Midbrain (tissue), 1 donor: ENCODE data around the gene UTF1.
"Not testable (repeated sequence)": the region's sequence is repeated elsewhere in the genome, so short reads cannot be mapped to it uniquely, and the experiment has no call there.

Source experiments
- DNase-seq: peaks from one replicate; lab custom pipeline; 2025; lab: John Stamatoyannopoulos, UW

Gene UTF1

DNA sequence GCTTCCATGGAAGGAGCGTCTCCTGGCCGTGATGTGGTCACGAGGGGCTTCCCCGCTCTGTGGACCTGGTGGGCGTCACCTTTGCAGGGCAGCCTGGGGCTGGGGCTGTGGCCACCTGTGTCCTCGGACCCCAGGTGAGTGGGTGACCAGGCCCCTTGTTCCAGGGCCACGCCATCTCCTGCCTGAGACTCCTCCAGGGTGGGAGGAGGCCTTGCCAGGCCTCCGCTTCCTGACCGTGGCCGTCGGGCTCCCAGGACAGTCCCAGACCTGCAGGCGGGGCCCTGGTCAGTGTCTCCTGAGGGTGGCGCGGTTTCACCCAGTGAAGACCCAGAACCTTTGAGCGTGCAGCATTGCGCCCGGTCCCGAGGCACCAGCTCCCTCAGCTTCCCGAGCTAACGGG is 20.4 kb upstream of the UTF1 start:
- DNase-seq = no peak

DNA sequence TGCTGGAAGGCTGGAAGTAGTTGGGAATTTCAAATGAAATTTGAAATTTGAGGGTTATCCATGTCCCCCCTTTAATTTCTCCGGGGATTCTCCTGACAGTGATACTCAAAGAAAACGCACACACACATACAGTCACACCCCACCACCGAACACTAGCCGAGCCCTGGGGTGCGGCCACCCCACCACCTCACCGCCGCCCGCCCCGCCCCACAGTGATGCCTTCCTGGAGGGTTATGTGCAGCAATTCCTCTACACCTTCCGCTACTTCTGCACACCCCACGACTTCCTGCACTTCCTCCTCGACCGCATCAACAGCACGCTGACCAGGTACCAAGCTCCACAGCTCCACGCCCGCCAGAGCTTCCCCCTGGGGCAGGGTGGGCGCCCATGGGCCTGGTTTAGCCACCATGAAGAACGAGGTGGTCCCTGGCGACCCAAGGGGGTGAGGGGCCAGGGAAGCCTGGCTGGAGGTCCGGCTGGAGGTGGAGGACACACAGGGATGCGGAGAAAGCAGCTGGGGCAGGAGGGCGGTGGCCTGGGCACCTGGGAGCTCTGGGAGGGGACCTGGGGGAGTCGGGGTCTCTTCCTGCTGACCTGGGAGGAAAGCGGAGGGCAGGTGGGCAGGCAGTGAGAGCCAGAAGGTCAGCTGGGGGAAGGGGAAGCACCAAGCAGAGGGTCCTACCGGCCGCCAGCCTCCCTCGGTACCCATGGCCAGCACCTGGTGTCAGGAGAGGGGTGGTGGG is 19.4 kb upstream of the UTF1 start:
- no peak for DNase-seq

DNA sequence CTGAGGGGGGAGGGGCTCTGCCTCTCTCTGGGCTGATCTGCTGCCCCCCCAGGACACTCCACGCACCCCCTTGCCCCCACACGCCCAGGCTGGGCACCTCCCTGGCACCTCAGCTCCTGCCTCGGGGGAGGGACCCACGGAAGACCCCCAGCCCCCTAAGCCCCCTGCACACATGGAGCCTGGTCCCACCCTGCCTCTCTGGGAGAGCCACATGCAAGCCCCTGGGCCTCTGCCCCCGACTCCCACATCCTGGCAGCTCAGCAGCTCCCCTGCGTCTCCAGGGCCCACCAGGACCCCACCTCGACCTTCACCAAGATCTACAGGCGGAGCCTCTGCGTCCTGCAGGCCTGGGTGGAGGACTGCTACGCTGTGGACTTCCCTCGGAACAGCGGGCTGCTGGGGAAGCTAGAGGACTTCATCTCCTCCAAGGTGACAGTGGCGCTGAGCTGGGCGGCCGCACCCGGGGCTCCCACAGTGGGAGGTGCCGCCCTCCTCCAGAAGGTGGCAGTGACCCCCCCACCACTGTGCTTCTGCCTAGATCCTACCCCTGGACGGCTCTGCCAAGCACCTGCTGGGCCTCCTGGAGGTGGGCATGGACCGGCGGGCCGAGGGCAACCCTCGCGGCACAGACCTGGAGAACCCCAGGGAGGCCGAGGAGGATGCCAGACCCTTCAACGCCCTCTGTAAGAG is 18.7 kb upstream of the UTF1 start:
- no peak for DNase-seq

DNA sequence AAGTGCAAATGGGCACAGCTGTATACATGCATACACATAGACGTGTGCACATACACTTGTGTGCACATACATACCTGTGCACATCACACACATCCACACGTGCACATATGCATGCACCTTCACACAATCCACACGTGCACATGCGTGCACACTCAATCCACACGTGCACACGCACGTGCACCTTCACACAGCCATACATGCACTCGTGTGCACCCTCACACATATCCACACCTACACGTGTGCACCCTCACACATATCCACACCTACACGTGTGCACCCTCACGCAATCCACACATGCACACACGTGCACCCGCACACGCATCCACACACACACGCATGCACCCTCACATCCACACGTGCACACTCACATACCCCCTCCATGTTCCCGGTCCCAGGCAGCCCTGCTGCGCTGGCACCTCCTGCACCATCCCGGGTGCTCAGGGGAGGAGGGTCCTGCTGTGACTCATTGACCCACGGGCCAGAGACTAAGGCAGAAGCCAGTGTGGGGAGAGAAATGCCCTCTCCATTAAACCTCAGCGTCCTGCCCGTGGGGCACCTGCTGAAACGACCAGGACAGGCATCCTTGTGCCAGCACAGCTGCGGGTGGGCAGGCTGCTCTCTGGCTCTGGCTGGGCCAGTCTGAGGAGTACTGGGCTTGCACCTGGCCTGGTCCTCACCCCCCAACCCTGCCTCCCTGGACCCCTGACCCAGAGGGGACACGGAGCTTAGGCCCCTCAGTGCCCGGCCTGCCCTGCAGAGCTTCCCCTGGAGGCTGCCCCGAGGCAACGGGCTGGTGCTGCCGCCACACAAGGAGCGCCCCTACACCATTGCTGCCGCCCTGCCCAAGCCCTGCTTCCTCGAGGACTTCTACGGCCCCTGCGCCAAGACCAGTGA is 17.8 kb upstream of the UTF1 start:
- DNase-seq = no peak

DNA sequence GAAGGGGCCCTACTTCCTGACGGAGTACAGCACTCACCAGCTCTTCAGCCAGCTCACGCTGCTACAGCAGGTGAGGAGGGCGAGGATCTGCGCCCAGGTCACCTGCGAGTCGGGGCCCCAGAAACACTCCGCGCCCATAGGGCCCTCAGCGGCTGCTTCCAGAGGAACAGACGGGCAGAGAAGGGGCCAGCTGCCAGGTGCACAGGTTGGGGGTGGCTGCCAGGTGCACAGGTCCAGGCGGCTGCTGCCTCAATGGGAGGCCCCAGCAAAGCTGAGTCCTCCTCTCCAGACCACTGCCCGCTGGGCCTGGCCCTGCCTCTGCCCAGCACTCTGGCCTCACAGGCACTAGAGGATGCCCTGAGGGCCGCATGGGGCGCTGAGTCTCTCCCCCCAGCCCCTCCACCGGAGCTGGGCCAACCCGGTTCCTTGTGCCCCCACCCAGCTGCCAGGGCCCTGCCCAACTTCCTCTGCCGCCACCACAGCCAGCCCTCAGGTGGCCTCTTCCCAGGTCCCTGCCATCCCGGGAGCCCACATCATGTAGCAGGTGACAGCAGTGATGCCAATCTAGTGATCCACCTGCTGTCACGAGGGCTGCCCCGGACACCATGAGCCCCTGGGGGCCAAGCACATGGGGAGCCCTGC is 17.0 kb upstream of the UTF1 start:
- DNase-seq = no peak

DNA sequence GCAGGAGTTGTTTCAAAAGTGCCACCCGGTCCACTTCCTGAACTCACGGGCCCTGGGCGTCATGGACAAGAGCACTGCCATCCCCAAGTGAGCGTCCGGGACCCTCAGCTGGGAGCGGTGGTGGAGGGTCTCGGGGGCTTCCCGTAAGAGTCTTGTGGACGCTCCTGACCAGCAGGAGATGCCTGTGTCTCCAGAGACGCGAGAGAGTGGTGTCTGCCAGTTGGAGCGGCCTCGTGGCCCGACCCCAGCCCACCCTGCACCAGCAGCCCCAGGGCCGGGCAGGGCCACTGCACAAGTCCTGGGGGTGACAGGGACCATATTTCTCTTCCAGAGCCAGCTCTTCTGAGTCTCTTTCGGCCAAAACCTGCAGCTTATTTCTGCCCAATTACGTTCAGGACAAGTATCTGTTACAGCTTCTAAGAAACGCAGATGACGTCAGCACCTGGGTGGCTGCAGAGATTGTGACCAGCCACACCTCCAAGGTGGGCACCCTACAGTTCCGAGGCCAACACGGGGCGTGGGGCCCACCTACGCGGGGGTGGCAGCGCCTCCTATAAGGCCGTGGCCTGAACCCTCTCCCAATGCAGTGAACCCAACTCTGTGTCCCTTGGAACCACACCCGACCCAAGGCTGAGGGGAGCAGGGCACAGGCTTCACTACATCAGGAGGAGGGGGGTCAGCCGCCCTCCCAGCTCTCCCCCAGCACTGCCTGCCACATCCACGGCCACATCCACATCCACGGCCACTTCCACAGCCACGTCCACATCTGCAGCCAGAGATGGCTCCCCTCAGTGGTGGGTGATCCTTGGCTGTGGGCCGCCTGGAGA is 16.2 kb upstream of the UTF1 start:
- no peak for DNase-seq

DNA sequence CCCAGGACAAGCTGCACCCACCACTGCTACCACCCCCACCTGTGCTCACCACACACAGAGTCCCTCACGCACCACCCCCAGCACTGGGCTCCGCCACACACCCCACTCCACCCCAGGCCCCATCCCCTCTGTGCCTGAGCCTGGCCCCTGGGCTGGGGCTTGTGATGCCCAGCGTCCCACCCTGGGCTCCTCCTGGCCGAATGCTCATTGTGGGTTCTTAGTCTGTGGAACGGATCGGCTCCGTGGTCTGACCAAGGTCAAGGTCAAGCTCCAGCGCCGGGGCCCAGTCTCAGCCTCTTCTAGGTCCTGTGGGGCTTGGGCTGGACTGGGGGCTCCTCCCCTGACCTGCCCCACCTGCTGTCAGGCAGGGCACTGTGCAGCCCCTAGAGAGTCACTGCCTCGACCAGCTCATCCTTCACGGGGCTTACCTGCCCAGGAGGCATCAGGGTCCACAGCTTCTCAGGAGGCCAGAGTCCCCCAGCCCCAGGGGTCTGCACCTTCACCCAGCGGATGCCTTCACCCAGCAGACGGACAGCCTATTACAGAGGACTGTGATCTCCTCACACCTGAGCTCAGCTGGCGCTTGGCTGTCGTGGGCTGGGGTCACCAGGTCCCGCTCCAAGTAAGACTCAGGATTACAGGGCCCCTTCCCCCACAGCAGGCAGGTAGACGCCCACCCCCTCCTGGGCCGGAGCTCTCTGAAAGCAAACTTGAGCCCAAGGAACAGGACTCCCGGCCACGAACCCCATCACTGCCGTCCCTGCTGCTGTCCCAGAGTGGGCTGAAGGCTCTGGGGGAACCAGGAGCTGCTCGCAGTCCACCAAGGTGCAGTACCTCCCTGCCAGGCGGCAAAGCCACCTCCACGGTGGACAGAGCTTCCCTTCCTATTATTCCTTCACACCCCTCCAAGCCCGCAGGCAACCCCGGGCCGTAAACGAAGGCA is 15.3 kb upstream of the UTF1 start:
- DNase-seq = no peak

DNA sequence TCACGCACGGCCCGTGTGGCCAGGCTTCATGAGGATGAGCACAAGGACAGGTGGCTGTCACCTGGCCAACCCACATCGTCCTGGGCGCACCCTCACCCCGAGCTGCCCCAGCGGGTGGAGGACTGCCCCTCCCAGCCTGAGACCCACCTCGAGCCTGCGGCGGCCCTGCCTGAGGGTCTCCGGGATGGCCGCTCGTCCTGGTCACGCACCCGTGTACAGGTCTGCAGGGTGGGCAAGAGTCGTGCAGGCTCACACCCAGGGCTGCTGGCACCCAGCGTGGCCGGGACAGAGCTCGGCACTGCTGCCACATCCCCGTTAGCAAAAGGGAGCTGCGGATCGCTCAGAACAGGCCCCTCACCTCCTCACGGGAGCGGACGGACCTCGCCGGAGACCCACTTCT is 14.4 kb upstream of the UTF1 start:
- DNase-seq = no peak

DNA sequence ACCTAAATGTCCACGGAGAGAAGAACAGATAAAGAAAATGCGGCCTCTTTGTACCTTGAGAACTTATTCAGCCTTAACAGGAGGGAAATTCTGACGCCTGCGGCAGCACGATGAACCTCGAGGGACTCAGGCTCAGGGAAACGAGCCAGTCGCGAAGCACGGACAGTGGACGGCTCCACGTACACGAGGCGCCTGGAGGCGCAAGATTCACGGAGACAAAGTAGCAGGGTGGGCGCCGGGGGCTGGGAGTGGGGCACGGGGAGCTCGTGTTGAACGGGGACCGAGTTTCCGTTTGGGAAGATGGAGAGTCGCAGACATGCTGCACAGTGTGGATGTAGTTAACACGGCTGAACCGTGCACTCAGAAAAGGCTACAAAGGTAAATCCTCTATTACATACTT is 13.2 kb upstream of the UTF1 start:
- DNase-seq = no peak

DNA sequence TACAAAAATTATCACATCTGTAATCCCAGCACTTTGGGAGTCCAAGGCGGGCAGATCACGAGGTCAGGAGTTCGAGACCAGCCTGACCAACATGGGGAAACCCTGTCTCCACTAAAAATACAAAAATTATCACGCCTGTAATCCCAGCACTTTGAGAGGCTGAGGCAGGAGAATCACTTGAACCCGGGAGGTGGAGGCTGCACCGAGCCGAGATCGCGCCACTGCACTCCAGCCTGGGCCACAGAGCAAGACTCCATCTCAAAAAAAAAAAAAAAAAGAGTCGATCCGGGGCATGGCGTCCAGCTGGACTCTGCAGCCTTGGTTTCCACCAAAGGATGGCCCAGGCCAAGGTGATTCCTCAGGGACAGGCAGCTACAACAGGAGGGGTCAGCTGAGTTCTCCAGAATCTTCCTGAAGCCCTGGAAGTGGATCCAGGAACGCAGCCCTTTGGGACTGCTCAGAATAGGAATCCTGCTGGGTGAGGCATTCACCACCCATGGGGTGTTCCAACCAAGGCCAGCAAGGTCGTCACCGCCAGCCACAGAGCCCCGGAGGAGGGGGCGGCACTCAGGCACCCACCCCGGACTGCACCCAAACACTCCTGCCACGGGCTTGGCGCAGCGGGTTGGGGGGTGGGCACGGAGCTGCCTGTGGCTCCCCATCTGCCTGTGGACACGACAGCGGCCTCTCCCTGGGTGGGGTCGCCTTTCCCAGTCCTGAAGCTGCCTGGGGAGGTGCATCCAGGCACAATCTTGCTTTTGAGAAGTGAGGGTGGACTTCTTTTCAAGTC is 12.0 kb upstream of the UTF1 start:
- DNase-seq = no peak

DNA sequence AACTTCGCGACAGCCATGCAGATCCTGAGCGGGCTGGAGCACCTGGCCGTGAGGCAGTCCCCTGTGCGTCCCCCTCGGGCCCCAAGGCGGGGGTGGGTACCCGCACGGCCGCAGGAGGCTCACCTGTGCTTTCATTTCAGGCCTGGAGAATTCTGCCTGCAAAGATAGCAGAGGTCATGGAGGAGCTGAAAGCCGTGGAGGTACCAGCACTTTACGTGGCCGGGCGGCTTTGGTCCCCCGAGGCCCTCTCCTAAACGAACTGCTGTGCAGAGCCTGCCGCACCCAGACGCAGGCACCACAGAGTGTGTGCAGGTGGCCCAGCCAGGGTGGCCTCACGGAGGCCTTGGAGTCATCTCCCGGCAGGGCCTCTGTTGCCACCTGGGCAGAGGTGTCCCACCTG is 11.1 kb upstream of the UTF1 start:
- no peak for DNase-seq

DNA sequence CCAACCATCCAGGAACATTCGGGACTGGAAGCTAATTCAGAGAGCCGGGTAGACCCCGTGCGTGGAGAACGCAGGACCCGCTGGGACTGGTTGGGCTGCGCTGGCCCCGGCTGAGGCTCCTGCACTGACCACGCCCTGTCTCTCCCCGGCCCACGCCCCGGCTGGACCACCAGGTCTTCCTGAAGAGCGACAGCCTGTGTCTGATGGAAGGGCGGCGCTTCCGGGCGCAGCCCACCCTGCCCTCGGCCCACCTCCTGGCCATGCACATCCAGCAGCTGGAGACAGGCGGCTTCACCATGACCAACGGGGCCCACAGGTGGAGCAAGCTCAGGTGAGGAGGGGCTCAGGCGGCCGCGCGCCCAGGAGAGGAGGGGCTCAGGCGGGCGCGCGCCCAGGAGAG is 10.2 kb upstream of the UTF1 start:
- no peak for DNase-seq

DNA sequence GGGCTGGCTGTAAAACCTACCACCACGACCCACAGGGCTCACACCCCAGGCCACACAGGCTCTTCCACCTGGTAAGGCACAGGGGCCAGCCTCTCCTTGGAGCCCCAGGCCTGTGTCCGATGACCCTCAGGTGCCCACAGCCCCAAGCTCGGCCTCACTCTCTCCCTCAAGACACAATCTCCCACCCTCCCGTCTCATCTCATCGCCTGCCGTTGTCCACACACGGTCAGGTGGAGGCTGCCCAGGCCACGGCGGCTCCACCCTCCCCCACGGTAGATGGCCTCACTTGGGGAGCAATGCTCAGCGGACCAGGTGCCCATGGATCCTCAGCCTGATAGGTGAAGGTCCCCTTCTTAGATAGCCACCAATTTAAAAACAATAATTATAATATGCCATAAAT is 8.7 kb upstream of the UTF1 start:
- DNase-seq = no peak

DNA sequence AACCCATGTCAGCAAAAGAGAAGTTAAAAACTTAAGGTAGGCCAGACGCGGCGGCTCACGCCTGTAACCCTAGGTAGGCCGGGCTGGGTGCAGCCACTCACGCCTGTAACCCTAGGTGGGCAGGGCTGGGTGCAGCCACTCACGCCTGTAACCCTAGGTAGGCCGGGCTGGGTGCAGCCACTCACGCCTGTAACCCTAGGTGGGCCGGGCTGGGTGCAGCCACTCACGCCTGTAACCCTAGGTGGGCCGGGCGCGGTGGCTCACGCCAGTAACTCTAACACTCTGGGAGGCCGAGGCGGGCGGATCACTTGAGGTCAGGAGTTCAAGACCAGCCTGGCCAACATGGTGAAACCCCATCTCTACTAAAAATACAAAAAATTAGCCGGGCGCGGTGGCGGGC is 8.3 kb upstream of the UTF1 start:
- not testable (repeated sequence) for DNase-seq

DNA sequence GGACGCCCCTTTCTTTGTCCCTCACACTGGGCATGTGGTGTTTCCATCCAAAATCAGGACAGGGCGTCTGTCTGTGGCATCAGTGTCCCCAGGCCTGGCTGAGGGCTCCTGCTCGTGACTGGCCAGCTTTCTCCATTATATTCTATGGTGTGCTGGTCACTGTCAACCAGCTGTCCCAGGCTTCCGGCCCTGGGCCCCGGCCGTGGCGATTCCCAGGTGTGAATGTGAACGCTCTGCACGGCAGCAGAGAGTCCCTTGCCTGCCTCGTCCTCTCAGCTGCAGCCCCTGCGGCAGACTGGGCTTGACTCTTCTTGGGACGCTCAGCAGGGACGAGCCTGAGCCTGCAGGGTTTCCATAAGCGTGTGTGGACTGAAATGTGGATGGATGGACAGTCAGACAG is 5.9 kb upstream of the UTF1 start:
- no peak for DNase-seq

DNA sequence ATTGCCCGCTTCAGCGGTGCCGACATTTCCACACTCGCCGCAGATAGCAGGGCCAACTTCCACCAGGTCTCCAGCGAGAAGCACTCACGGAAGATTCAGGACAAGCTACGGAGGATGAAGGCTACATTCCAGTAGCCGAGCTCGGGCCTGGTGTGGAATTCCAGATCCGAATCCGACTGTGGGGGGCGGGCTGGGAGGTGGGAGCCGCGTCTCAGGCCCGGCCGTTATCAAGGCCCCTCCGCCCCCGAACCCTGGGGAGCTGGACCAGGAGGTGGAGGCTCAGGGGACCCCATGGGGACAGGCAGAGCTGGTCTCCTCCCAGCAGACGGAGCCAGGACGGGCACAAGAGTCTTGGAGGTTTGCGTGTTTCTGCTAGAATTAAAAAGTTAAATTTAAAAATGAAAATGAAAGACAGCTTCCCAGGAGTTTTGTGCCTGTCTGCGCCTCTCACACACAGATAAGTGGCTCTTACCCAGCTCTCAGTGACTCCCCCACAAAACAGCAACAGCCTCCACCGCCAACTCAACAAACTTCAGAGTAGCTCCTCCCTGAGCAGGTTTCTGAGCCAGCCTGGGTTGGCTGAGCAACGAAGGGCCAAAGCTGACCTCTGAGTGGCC is 5.2 kb upstream of the UTF1 start:
- peak; percentile 20 for DNase-seq

DNA sequence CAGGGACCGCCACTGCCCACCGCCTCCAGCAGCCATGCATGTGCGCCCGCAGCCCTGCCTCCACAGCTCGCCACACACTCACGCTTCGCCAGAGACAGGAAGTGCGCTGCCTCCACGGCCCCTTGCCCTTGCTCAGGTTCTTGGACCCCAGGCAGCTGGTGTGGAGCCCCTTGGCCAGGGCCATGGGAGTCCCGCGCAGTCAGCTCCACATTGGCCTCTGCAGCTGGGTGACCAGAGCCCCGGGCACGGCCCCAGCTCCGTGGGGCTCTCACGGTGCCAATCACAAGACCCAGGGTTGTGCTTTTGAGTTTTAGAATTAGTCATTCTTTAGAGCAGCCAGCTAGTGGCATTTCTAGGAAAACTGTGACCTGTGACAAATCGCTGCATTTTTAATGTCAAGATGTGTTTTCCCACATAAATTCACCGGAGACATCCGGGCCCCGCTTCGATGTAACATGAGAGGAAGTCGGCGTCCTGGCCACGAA is 4.3 kb upstream of the UTF1 start:
- peak; percentile 12 for DNase-seq

DNA sequence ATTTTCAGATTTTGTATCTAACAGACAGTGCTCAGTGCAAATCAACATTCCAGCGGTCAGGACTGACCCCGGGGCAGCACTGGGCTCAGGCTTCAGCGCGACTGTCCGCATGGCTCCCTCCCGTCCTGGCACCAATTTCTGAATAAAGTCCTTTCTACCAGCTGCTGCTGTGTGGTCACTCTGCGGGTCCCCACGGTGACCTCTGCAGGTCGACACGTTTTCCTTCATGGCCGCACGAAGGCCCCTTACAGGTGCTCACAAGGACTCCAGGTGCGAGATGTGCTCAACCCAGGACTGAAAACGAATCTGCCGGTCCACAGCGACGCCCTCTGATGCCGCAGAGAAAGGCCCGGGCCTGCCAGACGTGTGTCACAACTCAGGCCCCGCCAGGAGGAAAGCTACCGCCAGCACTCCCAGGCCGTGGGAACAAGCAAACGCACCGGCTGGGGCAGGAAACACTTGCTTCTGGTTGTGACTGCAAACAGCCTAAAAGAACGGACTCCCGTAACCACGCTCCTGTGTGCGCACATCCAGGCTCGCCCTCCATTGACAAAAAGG is 3.7 kb upstream of the UTF1 start:
- no peak for DNase-seq

DNA sequence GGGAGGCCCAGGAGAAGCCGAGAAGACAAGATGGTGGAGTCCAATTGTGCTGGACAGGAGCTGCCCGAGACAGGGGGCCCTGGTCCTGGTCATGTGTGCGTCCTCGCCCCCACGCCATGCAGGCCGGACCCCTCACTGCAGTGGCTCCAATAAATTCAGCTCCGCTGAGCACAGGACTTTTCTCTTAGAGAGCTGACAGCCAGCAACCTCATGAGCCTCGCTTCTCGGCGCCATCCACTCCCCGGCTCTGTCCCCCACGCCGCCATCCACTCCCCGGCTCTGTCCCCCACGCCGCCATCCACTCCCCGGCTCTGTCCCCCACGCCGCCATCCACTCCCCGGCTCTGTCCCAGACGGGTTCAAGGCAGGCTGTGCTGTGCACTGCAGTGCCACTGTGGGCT is 2.8 kb upstream of the UTF1 start:
- no peak for DNase-seq
